H54 (cell line): Measurements from ENCODE around the gene VWA2.

Experiments used
- DNase-seq: peaks from one replicate; pipeline ENCODE4 v3.0.0; 2011; ENCODE audit warnings: low spot score, mixed read lengths; ENCODE audit not compliant: insufficient read length
- FAIRE-seq: peaks from 3 replicates; lab custom pipeline; 2011; peaks lifted over from hg19 to GRCh38; lab: Jason Lieb, UNC
- POLR2A ChIP-seq: IDR thresholded peaks from 2 replicates; pipeline ENCODE4 v1.6.1; 2011; ENCODE audit warnings: low read depth, mild to moderate bottlenecking, low read length

VWA2 gene, protein sequence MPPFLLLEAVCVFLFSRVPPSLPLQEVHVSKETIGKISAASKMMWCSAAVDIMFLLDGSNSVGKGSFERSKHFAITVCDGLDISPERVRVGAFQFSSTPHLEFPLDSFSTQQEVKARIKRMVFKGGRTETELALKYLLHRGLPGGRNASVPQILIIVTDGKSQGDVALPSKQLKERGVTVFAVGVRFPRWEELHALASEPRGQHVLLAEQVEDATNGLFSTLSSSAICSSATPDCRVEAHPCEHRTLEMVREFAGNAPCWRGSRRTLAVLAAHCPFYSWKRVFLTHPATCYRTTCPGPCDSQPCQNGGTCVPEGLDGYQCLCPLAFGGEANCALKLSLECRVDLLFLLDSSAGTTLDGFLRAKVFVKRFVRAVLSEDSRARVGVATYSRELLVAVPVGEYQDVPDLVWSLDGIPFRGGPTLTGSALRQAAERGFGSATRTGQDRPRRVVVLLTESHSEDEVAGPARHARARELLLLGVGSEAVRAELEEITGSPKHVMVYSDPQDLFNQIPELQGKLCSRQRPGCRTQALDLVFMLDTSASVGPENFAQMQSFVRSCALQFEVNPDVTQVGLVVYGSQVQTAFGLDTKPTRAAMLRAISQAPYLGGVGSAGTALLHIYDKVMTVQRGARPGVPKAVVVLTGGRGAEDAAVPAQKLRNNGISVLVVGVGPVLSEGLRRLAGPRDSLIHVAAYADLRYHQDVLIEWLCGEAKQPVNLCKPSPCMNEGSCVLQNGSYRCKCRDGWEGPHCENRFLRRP

DNA sequence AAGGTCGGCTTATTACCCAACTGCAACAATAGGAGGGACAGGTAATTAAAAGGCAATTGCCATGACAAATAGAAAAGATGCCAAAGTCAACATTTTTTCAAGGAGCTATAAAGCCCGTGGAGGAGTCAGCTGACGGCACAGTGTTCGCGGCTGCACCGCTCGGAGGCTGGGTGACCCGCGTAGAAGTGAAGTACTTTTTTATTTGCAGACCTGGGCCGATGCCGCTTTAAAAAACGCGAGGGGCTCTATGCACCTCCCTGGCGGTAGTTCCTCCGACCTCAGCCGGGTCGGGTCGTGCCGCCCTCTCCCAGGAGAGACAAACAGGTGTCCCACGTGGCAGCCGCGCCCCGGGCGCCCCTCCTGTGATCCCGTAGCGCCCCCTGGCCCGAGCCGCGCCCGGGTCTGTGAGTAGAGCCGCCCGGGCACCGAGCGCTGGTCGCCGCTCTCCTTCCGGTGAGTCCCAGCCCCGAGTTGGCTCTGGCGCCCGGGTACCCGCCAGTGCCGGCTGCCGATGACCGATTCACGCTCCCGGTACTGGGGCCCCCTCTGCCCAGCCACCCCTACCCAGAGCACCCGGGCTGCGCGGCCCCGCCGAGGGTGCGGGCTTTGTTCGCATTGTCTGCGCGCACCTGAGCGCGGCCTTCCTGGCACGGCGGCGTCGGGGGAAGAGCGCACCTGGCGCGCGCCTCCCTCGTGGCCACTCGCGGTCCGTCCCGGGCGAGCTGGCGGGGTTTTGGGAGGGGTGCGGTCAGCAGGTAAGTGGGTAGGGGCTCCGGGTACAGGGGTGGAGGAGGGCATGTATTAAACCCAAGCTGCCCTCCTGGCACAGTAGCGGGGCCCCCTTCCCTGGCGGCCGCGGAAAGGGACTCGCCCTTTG, at the start of gene VWA2:
VWA2 (plus strand) TSS at position 138 of the 877 bp plus-strand sequence. CDS start 9,460 bp downstream, outside the sequence.
- FAIRE-seq (no peak), DNase-seq (no peak)
- no peak for TF ChIP-seq POLR2A

DNA sequence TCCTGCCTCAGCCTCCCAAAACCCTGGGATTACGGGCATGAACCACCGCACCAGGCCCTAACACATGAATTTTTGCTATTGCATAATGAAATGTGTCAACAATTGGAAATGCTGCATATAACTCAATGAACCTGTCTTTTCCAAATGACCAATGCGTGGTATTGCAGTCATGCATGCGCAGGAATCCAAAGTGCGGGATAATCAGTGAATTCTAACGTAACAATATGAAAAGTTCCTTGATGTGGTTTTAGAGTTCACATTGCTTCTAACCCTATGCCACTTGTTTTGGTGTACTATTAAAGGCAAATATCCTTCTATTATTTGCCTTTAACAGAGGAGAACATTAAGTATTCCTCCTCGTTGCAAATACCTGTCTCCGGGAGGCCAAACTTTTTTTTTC, 49.4 kb upstream of the VWA2 start:
- FAIRE-seq = no peak
- TF ChIP-seq POLR2A = no peak
- no peak for DNase-seq

DNA sequence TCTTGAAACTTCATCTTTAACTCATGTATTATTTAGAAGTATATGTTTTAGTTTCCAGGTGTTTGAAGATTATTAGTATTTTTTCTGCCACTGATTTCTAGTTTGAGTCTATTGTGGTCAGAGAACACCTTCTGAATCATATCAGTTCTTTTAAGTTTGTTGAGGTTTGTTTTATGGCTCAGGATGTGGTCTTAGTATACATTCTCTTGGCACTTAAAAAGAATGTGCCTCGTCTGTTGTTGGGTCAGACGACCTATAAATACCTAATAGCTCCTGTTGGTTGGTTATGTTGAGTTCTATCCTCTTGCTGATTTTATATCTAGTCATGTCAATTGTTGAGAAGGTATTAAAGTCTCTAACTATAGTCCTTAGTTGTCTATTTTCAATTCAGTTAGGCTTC, 44.0 kb upstream of the VWA2 start:
- no peak for DNase-seq
- FAIRE-seq = peak; percentile 20
- no peak for TF ChIP-seq POLR2A

DNA sequence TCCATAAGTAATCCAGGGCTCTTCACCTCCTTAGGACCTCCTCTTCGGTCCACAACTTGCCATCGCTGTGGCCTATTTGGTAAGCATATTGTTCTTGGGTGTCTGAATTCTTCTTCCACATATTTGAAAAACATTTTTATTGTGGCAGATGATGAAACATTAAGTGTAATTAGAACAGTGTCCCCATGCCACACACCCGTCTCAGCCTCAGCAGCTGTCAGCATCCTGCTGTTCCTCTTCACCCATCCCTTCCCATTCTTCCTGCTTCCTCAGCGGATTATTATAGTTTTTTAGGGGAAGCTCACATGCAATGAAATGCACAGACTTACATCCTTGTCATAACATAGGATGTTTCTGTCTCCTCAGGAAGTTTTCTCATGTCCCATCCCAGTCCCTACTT, 39.8 kb upstream of the VWA2 start:
- FAIRE-seq = no peak
- no peak for TF ChIP-seq POLR2A

DNA sequence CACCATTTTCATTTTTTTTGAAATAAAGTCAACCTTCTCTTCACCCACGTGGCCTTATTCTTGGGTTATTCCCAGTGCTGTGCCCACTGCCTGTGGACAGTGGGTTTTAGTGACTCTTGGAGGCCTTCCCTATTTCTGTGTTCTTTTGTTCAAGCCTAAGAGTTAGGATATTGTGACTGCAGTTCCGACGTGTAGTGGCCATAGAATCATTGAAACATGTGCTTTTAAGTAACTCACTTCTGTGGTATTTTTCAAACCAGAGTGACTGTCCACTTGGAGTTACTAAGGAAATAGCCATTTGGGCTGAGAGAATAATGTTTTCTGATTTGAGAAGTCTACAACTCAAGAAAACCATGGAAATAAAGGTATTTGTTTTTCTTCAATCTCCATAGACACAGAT, 36.2 kb upstream of the VWA2 start:
- no peak for FAIRE-seq
- DNase-seq = no peak

More for the DNA sequence above, 39.8 kb upstream of the VWA2 start:
- DNase-seq = no peak

DNA sequence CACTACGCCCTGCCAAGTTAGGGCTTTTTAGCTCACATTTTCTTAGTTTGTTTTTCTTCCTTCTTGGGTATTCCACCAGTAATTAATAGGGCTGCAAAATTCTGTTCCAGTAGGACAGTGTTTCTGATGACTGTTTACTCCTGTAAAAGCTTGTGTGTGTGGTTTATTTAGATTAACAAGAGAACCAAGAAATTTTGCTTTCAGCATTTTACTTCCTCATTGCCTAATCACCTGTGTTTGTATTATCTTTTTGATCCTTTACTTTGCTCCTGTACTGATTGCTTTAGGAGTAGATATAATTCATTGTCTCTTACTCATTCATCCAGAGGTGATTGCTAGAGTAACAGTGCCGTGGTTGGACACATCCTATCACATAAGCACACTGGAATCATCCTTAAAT, 32.2 kb upstream of the VWA2 start:
- DNase-seq (no peak), FAIRE-seq (no peak)
- no peak for TF ChIP-seq POLR2A

More for the DNA sequence above, 36.2 kb upstream of the VWA2 start:
- TF ChIP-seq POLR2A = no peak

DNA sequence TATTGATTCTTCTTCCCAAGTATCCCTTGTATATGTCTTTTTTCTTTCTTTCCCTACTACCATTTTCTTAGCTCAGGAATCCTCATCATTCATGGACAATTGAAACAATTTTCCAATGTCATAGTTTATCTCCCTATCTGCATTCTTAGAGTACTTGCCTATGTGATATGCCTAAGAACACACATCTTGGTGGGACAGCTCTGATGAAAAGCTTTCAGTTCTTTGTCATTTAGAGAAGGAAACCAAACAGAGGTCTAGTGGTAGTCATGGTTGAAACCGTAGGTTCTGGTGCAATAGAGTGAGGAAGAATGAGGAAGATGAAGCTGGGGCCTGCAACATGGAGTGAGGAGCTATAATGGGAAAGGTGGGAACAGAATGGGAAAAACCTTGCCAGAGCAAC, 31.7 kb upstream of the VWA2 start:
- no peak for TF ChIP-seq POLR2A
- DNase-seq = no peak
- FAIRE-seq = no peak

DNA sequence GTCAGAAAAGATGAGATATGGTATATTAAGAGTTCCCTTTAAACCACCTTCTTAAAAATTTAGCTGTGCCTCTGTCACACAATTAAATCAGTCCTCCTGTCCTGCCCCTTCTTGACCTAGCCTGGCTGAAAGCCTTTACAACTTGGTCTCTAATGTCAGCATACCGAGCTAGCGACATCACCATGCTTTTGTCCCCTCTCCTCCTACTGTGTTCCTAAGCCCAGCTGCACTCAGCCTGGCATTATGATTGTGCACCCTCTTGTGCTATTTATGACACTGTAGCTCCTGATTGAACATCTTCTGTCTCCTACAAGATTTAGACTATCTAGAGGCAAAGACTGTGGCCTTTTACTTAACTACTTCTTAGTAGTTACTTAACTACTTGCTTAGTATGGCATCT, 30.7 kb upstream of the VWA2 start:
- no peak for TF ChIP-seq POLR2A
- FAIRE-seq (no peak), DNase-seq (no peak)

DNA sequence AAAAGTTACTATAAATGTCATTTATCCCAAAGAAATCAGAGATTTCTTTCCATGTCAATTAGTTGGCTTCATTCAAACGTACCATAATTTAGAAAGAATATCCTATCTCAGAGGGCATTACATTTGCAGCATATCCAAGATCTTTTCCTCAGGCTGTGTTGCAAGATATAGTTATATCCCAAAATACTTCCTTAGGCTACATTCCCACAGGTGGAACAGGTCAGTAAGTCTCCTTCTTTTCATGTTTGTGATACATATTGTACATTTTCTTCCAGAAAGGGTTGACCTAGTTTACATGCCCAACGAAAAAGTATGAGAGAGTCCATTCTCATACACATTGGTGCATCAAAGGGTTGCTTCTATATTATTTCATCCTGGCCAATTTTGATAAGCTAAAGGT, 26.9 kb upstream of the VWA2 start:
- no peak for TF ChIP-seq POLR2A
- FAIRE-seq = no peak
- DNase-seq = no peak

DNA sequence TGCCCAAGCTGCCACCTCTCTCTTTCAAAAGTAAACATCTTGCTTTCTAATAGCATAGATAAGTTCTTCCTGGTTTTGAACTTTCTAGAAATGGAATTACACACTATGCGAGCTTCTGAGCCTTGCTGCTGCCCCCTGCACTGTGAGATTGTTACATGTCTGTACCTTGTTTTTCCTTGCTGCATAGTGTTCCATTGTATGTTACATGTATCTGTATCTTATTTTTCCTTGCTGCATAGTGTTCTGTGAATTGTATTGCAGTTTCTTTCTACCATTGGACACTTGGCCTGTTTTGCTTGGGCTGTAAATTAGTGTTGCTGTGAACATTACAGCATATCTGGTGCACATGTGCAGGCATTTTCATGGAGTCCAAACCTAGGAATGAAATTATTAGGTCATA, 24.0 kb upstream of the VWA2 start:
- DNase-seq (no peak), FAIRE-seq (no peak)
- no peak for TF ChIP-seq POLR2A

DNA sequence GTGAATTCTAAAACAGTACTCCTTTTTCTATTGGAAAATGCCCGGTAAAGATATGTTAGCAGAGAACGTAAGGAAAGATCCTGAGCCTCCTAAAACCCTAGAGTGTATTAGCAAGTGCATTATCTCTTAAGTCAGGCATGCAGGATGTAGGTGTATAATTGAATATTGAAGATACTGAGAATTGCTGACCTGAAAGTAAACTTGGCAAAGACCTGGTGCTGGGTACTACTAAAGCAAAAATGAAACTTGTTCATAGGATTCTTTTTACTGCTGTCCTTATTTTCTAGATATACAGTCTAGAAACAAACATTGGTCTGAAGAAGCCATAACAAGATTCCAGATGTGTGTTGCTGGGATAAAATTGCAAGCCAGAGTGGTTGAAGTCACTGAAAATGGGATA, 18.8 kb upstream of the VWA2 start:
- no peak for TF ChIP-seq POLR2A
- no peak for DNase-seq
- no peak for FAIRE-seq

DNA sequence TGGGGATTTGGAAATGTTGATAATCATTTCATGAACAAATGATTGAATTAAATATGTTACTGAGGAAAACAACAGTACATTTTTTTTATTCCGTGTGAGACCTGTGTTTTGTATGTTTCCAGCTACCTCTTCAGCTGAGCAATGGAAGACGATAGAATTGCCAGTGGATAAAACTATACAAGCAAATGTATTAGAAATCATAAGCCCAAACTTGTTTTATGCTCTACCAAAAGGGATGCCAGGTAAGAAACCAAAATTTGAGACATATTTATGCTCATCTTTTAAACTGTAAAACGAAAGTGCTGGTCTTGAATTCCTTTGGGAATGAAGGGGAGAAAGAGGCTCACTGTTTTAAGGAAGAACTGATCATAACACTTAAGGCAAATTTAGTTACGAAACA, 17.8 kb upstream of the VWA2 start:
- TF ChIP-seq POLR2A = no peak
- no peak for DNase-seq

DNA sequence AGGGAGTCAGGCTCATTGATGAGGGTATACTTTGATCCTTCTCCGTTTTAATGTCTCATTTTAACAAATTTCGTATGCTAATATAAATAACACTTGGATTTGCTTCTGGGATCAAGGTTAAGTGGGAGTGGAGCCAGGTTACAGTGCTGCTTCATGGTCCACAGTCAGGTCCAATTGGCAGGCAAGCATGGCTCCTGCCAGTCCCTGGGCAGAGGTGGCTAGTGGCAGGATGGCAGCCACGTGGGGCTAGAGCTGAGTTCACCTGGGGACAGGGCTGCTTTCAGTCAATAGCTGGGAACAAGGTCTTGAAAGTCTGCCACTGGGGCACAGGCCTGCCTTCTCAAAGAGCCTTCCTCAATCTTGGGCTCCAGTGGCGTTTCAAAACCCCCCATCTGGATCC, 16.0 kb upstream of the VWA2 start:
- no peak for FAIRE-seq
- DNase-seq = no peak
- no peak for TF ChIP-seq POLR2A

More for the DNA sequence above, 17.8 kb upstream of the VWA2 start:
- no peak for FAIRE-seq

DNA sequence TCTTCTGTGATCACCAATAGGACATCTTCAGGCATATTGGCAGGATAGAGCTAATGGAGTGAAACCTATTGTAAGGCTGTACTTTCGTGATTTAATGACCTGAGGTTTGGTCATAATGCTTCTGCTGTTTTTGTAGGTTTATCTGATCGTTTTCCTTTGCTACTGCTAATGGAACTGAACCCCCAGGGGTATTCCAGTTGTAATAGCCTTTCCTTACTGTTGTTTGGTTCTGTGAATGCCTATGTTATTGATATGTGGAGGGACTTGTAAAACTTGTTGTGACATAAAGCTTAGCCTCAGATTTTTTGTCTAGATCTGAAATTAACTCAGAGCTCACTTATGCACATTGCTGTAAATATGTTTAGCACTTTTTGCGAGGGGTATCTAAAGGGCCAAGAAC, 10.9 kb upstream of the VWA2 start:
- no peak for TF ChIP-seq POLR2A
- FAIRE-seq = no peak
- DNase-seq = no peak
